ENCODE data around the gene AIFM2.
"Not testable (repeated sequence)": the region's sequence is repeated elsewhere in the genome, so short reads cannot be mapped to it uniquely, and the experiment has no call there.

Gene AIFM2

GRCh38 chr10:70093335-70093944, 39.2 kb downstream of the AIFM2 start:
- no peak for DNase-seq

DNA sequence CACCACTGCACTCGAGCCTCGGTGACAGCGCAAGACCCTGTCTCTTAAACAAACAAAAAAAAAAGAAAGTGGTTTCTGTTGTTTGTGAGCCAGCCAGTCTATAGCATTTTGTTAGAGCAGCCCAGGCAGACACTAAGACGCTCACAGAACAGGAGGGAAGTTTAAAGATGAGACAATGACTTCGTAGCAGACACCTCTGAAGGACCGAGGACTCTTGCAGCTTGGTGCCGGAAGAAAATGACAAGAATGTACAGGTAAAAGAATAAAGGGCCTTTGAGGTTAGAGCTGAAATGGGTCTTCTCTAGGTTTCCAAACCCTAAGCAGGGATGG, 40.3 kb downstream of the AIFM2 start:
- no peak for DNase-seq

GRCh38 chr10:70090951-70091350, 41.7 kb downstream of the AIFM2 start:
- no peak for DNase-seq

GRCh38 chr10:70090013-70090412, 42.6 kb downstream of the AIFM2 start:
- no peak for DNase-seq

DNA sequence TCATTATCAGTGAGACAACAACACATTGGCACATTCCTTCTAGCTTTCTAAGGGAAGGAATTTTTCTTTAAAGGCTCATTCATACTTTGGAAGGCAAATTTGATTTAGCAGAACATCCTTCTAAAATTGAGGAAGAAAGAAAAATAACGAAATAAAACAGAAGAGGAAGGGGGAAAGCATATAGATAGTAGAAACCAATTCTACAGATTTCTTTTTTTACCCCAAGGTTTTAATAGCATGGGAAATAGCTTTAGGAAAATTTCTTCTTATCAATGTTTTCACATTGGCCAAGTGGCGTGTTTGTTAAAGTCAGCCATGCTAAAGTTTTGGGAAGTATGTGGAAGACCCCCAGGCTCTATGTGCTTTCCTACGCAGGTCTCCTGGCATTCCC, 44.3 kb downstream of the AIFM2 start:
- DNase-seq = no peak

DNA sequence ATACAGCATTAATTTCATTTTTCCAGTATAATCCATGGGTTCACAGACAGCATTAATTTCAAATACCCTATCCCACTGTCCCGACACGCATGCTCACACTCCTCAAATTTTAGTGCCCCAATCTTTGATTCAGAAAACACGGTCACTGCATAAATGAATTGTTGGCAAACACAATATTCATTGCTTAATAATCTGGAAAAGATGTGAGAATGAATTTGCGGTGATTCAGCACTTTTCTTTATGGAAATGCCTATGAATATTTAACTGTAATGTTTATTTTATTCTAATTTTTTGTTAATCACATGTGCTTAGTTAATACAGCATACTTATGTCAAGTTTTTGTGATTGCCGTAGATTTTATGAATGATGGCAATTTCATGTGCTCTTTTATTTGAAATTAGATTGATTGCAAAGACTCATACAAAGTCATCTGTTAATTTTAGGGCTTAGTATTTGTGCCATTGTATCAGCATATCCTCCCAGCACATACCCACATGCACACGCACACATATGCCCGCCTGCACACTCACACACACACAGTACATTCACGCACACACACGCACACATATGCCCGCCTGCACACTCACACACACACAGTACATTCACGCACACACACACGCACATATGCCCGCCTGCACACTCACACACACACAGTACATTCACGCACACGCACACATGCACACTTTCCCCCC, 44.9 kb downstream of the AIFM2 start:
- DNase-seq = no peak

DNA sequence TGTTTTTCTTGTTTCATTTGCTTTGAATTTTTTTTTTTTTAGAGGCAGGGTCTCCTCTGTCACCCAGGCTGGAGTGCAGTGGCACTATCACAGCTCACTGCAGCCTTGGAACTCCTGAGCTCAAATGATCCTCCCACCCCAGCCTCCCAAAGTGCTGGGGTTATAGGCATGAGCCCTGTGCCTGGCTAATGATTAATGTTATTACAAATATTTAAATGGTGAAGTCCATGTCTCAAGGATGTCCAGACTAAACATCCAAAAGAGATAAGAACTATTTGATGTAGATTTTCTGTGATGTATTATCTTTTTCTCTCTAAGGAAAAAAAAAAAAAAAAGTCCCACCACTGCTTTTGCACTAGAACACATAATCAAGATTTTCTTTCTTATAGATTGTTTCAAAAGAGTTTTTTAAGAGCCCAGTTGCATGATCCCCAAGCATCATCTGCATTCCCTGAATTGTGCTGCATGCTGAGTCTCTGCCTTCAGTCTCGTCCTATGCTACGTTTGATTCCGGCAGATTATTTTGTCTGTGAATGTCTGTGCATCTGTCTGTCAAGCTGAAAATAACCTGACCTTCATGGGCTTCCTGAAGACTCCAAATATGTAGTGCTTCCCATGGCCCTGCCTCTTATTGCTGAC, 46.5 kb downstream of the AIFM2 start:
- no peak for DNase-seq

- DNase-seq = no peak
These were observed 48.4 kb downstream of the AIFM2 start for GRCh38 chr10:70084189-70084588.

- DNase-seq = not testable (repeated sequence)
These were observed 51.8 kb downstream of the AIFM2 start for GRCh38 chr10:70080789-70081188.

DNA sequence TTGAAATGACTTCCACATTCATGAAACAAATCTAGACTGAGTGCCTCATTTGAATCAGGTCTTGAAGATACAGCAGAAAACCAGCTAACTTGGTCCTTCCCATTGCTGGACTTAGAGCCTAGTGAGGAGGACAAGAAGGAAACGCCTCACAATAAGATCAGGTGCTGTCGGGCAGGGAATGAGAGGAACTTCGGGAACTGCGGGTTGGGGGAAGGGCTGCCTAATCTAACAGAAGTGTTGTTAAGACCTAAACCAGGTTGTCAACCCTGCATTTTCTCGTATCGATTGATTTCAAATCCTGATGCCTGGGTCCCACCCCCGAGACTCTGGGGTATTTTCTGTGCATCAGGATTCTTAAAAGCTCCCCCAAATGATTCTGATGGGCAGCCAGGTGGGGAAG, 53.7 kb downstream of the AIFM2 start:
- no peak for DNase-seq

DNA sequence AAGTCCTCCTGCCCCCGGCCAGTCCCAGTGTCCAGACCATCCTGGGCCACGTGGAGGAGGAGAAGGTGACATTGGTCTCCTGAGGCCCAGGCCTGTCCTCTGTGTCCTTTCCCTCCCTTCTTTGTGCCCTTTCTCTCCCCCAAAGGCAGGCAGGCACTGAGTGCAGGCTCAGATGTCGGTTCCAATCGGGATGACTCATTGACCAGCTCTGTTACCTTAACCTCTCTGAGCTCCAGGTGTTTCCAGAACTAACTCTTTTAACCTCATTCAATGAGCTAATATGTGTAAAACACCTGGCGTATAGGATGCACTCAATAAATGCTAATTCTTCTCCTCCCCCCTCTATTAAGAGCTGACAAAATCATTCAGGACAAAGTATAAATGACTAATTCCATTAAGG, 54.3 kb downstream of the AIFM2 start:
- no peak for DNase-seq

DNA sequence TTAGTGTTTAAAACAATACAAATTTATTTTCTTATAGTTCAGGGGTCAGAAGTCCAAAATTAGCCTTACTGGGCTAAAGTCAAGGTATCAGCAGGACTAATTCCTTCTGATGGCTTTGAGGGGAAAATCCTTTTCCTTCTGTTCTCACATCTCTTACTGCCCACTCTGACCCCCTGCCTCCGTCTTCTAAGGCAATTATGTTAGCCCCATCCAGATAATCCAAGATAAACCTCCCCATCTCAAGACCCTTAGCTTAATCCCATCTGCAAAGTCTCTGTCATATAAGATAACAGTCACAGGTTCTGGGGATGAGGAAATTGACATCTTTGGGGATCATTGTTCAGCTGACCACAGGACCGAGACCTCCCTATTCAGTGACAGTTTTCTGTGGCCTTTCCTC, 57.7 kb downstream of the AIFM2 start:
- no peak for DNase-seq

DNA sequence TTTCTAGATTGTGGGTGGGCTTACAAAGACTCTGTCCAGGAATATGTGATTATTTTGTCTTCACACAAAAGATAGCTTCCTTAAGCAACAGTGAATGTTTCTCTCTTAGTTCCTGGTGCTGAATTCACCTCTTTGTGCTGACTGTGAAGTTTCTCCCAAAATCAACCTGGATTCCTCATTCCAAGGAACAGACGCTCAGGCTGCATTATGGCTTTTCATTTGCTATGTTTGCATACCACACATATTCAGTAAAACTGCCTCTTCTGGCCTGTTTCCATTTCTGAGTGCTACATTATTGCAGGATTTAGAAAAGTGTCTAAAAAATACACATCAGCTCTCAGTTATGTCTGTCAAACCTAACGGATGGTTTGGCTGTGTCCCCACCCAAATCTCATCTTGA, 58.5 kb downstream of the AIFM2 start:
- no peak for DNase-seq

- DNase-seq = no peak
These were observed 61.8 kb downstream of the AIFM2 start for GRCh38 chr10:70070834-70071233.

- DNase-seq = no peak
These were observed 63.3 kb downstream of the AIFM2 start for GRCh38 chr10:70069346-70069745.

GRCh38 chr10:70068925-70069324, 63.7 kb downstream of the AIFM2 start:
- no peak for DNase-seq

GRCh38 chr10:70067586-70067985, 65.0 kb downstream of the AIFM2 start:
- no peak for DNase-seq

DNA sequence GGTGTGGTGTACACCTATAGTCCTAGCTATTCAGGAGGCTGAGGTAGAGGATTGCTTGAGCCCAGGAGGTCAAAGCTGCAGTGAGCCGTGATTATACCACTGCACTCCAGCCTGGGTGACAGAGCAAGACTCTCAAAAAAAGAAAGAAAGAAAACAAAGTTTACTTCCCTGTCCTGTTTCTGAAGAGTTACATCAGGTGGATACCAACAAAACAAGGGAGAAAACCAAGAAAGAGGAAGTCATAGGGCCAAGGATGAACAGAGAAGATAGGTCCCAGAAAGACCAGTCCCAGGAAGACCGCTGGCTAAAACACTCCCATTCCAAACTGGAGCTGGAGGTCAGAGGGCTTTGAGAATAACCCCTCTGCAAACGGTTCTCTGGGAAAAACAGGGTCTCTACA, 66.4 kb downstream of the AIFM2 start:
- no peak for DNase-seq

GRCh38 chr10:70064486-70064885, 68.1 kb downstream of the AIFM2 start:
- DNase-seq = no peak

GRCh38 chr10:70063418-70064098, 69.1 kb downstream of the AIFM2 start:
- no peak for DNase-seq
